Measurements from ENCODE around the gene FAM184A. TPM values are rescaled to one million over a fixed set of nuclear protein-coding genes. Genes with fewer than 3 reads are reported as not detected.

FAM184A gene
- total RNA-seq, 1 donor from 2014 or later, result 15.4 TPM

GRCh38 chr6:119113961-119114360 is 35.5 kb upstream of the FAM184A start:
- Histone ChIP-seq H3K4me1 (peaks cover 4% of the 10 kb centered on the region), H3K27me3 (no peaks in the 10 kb centered on the region), H3K36me3 (no peaks in the 10 kb centered on the region), H3K9me3 (no peaks in the 10 kb centered on the region), H3K4me3 (no peak overlapping the region), H3K27ac (no peak overlapping the region)
- ATAC-seq (no peak), DNase-seq (no peak)
- TF ChIP-seq, protein P1, sequence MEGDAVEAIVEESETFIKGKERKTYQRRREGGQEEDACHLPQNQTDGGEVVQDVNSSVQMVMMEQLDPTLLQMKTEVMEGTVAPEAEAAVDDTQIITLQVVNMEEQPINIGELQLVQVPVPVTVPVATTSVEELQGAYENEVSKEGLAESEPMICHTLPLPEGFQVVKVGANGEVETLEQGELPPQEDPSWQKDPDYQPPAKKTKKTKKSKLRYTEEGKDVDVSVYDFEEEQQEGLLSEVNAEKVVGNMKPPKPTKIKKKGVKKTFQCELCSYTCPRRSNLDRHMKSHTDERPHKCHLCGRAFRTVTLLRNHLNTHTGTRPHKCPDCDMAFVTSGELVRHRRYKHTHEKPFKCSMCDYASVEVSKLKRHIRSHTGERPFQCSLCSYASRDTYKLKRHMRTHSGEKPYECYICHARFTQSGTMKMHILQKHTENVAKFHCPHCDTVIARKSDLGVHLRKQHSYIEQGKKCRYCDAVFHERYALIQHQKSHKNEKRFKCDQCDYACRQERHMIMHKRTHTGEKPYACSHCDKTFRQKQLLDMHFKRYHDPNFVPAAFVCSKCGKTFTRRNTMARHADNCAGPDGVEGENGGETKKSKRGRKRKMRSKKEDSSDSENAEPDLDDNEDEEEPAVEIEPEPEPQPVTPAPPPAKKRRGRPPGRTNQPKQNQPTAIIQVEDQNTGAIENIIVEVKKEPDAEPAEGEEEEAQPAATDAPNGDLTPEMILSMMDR (IDR thresholded peaks at IDR 0.05), result no peak
- intact Hi-C loops (cut with DNase I), result no loop called here

- H3K36me3 ChIP-seq, result no peaks in the 10 kb centered on the region
- no peak overlapping the region for H3K4me3 ChIP-seq
- no peaks in the 10 kb centered on the region for H3K27me3 ChIP-seq
- intact Hi-C loops (cut with DNase I), result no loop called here
- H3K9me3 ChIP-seq, result no peaks in the 10 kb centered on the region
- TF ChIP-seq, protein P1 (IDR thresholded peaks at IDR 0.05), result no peak
- ATAC-seq, result peak; percentile 56
- peaks cover 4% of the 10 kb centered on the region for H3K4me1 ChIP-seq
- no peak overlapping the region for H3K27ac ChIP-seq
- no peak for DNase-seq
These were observed 34.5 kb upstream of the FAM184A start for GRCh38 chr6:119112812-119113530.

DNA sequence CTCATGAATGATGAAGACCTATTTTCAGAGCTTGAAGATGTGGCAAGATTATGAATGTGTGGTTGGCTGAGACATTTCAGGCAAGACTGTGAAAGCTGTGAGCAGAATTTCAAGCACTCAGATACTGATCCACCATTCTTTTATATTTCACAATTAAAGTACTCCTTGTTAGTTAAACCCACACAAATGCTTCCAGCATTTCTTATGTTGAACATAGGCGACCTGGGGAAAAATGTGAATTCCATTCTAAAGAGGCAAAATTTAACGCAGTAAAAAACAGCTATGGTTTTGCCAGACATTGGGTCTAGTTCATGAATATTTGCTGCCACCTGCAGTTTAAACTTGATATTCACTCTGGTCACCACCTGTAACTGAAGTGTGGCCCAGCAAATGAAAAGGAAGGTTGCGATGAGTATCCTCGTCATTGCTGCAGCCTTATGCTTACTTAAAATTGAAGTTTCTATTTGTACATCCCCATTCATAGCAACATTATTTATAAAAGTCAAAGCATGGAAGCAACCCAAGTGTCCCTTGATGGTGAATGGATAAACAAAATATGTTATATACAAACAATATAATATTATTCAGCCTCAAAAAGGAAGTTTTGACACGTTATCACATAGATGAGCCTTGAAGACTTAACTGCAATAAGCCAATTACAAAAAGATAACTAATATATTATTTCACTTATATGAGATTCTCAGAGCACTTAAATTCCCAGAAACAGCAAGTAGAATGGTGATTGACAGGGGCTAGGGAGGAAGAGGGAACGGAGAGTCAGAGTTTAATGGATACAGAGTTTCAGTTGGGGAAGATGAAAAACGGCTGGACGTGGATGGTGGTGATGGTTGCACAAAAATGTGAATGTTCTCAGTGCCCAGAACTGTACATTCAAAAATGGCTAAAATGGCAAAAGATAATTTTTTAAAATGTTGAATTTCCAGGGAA is 32.4 kb upstream of the FAM184A start:
- Histone ChIP-seq H3K4me3 (no peak overlapping the region), H3K36me3 (no peaks in the 10 kb centered on the region), H3K27me3 (no peaks in the 10 kb centered on the region), H3K4me1 (peaks cover 4% of the 10 kb centered on the region), H3K9me3 (no peaks in the 10 kb centered on the region), H3K27ac (no peak overlapping the region)
- ATAC-seq, result peak; percentile 90
- intact Hi-C loops (cut with DNase I), result no loop called here
- no peak for DNase-seq
- TF ChIP-seq, protein P1 (IDR thresholded peaks at IDR 0.05), result peak; percentile 66

GRCh38 chr6:119109654-119110325 is 31.3 kb upstream of the FAM184A start:
- intact Hi-C loops (cut with DNase I), result loop anchor here (10.0 kb wide), 1 partner anchor 135 kb away; no protein-coding TSS in a partner anchor
- Histone ChIP-seq H3K4me1 (peaks cover 4% of the 10 kb centered on the region), H3K4me3 (no peak overlapping the region), H3K36me3 (no peaks in the 10 kb centered on the region), H3K27me3 (no peaks in the 10 kb centered on the region), H3K27ac (no peak overlapping the region), H3K9me3 (no peaks in the 10 kb centered on the region)
- no peak for DNase-seq
- no peak for ATAC-seq
- TF ChIP-seq, protein P1 (IDR thresholded peaks at IDR 0.05), result no peak

DNA sequence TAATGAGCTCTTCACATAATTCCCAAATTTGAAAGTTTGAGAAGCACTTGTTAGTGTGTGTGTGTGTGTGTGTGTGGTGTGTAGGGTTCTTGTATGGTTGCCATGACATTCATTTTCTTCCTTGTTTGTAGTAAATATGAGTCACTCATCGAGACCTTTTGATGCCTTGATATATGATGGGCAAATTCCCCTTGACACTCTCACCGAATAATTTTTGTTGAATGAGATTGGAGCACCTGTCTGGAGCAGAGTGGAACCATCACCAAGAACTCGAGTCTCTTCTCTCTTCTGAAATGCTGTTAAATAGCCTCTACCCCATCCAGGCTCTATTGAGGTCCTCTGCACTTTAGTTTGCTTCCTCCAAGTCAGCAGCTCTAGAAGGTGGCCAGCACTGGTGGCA is 29.6 kb upstream of the FAM184A start:
- TF ChIP-seq, protein P1 (IDR thresholded peaks at IDR 0.05), result no peak
- no peak for DNase-seq
- intact Hi-C loops (cut with DNase I), result loop anchor here (10.0 kb wide), 1 partner anchor 133 kb away; no protein-coding TSS in a partner anchor
- Histone ChIP-seq H3K4me3 (no peak overlapping the region), H3K27me3 (no peaks in the 10 kb centered on the region), H3K36me3 (no peaks in the 10 kb centered on the region), H3K27ac (no peak overlapping the region), H3K9me3 (no peaks in the 10 kb centered on the region), H3K4me1 (peaks cover 4% of the 10 kb centered on the region)
- no peak for ATAC-seq
